Measurements from ENCODE around the gene MIS18BP1. TPM values are rescaled to one million over a fixed set of nuclear protein-coding genes. Genes with fewer than 3 reads are reported as not detected.

Gene MIS18BP1
- total and polyA plus RNA-seq, 2 of the 4 experiments (the other 2 are of a cell fraction), result 10.6 to 18.6 TPM

DNA sequence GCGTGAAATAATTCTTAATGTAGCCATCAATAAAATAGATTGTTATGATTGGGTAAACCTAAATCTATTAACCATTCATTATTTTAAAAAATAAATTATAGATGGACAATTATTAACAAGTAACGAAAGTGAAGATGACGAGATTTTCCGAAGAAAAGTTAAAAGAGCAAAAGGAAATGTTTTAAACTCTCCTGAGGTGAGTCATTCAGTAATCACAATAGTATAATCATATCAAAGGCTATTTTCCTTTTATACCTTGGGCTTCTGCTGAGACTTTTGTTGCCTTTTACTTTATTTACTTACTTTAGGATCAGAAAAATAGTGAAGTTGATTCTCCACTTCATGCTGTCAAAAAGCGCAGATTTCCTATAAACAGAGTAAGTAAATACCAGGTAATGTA is 71.7 kb downstream of the MIS18BP1 start:
- dilution Hi-C loops (cut with HindIII; ENCODE audit: low sequenced_read_pairs, unreplicated experiment) (no loop called here), intact Hi-C loops (cut with micrococcal nuclease) (no loop called here), in situ Hi-C loops (cut with MboI; ENCODE audit: low sequenced_read_pairs) (no loop called here)
- no peak overlapping the region for H2BK20ac ChIP-seq (ENCODE audit: low read depth, low read length)
- H3K14ac ChIP-seq (replicated peaks; ENCODE audit: low read depth, low read length), result no peak overlapping the region
- no peak overlapping the region for H2BK5ac ChIP-seq (ENCODE audit: low read depth, low read length, poor library complexity, severe bottlenecking)
- H4K8ac ChIP-seq (ENCODE audit: low read depth in 2 of 2, low read length in 2 of 2), result no peak overlapping the region
- no peaks in the 10 kb centered on the region for H3K9me3 ChIP-seq (ENCODE audit: control insufficient read depth, insufficient read depth, low read length)
- no peak overlapping the region for H2BK120ac ChIP-seq (ENCODE audit: low read depth, low read length)
- H4K5ac ChIP-seq (ENCODE audit: low read depth, low read length), result no peak overlapping the region
- ChIA-PET CTCF (interaction anchor here (1.4 kb wide), 1 partner anchor 24 kb away, joined by 3 read pairs; no protein-coding TSS in a partner anchor), POLR2A (ENCODE audit: unreplicated experiment) (no interaction called here)
- no peaks in the 10 kb centered on the region for H4K20me1 ChIP-seq (ENCODE audit: insufficient read depth, low read length)
- H3K56ac ChIP-seq (ENCODE audit: extremely low read depth, insufficient read depth, low read length), result no peak overlapping the region
- no peak overlapping the region for H2BK15ac ChIP-seq (ENCODE audit: low read depth, low read length)
- no peak for ATAC-seq (ENCODE audit: low read depth)
- WGBS, 2 experiments (ENCODE audit: extremely low coverage in 2 of 2, insufficient read length in 1 of 2), result no CpG with 5 or more reads among the region's 5 CpGs
- BruUV-seq (replicated peaks), result no TSS peak
- no peaks in the 10 kb centered on the region for H3K27me3 ChIP-seq (ENCODE audit: control insufficient read depth, insufficient read depth, low read length)
- TF ChIP-seq CEBPB (IDR thresholded peaks at IDR 0.05; ENCODE audit: low read depth, low read length), result no peak
- no peak for TF ChIP-seq MAZ (IDR thresholded peaks at IDR 0.05; ENCODE audit: borderline replicate concordance, low read depth, low read length)
- no peak for TF ChIP-seq ELK1 (IDR thresholded peaks at IDR 0.05; ENCODE audit: borderline replicate concordance, low read depth, low read length)
- TF ChIP-seq USF2 (IDR thresholded peaks at IDR 0.05; ENCODE audit: low read depth, low read length), result no peak
- TF ChIP-seq BHLHE40 (IDR thresholded peaks at IDR 0.05; ENCODE audit: low read depth, low read length), result no peak
- TF ChIP-seq RAD21 (IDR thresholded peaks at IDR 0.05; ENCODE audit: low read length), result no peak
- TF ChIP-seq CHD1 (IDR thresholded peaks at IDR 0.05; ENCODE audit: low read depth, low read length), result no peak
- TF ChIP-seq RFX5 (IDR thresholded peaks at IDR 0.05; ENCODE audit: low read depth, low read length), result no peak
- TF ChIP-seq CTCF (conservative IDR thresholded peaks at IDR 0.05; ENCODE audit: low read depth, low read length), result no peak
- TF ChIP-seq MAFK (IDR thresholded peaks at IDR 0.05; ENCODE audit: low read depth, low read length), result no peak
- no peak for TF ChIP-seq SMC3 (IDR thresholded peaks at IDR 0.05; ENCODE audit: low read depth, low read length)
- TF ChIP-seq FOS (IDR thresholded peaks at IDR 0.05; ENCODE audit: low read depth, low read length), result no peak
- no peak for TF ChIP-seq POLR2A (IDR thresholded peaks at IDR 0.05; ENCODE audit: low read depth, low read length)
- TF ChIP-seq NFE2L2 (IDR thresholded peaks at IDR 0.05; ENCODE audit: low read depth, low read length), result no peak
- no peak overlapping the region for H3K4me2 ChIP-seq (ENCODE audit: low read depth, low read length)
- no peak overlapping the region for H4K91ac ChIP-seq (ENCODE audit: insufficient read depth, low read depth, low read length)
- H3K79me1 ChIP-seq (ENCODE audit: low read depth in 1 of 2, low read length in 2 of 2), result no peaks in the 10 kb centered on the region
- no peak overlapping the region for H2AK5ac ChIP-seq (ENCODE audit: low read depth, low read length)
- H3K4me1 ChIP-seq (ENCODE audit: control insufficient read depth, insufficient read depth, low read length), result no peaks in the 10 kb centered on the region
- H3K27ac ChIP-seq (ENCODE audit: insufficient read depth, low read length), result no peak overlapping the region
- H3K9me1 ChIP-seq (ENCODE audit: insufficient read depth, low read length), result peaks cover 3% of the 10 kb centered on the region; the same call in 1 of the 2 replicates
- no peak overlapping the region for H3K9ac ChIP-seq (ENCODE audit: low read depth, low read length)
- no peak overlapping the region for H3K4me3 ChIP-seq (ENCODE audit: insufficient read depth, low read depth, low read length)
- no peaks in the 10 kb centered on the region for H3K36me3 ChIP-seq (ENCODE audit: control insufficient read depth, insufficient read depth, low read length)
- no peak overlapping the region for H3K23ac ChIP-seq (ENCODE audit: low read depth, low read length)
- no peak overlapping the region for H3K4ac ChIP-seq (ENCODE audit: low read depth, low read length)
- DNase-seq, result peak; percentile 6
- no peak overlapping the region for H2AK9ac ChIP-seq (replicated peaks; ENCODE audit: low read depth, low read length, poor library complexity)
- no peak overlapping the region for H2AFZ ChIP-seq (replicated peaks; ENCODE audit: low read length, poor library complexity)
- no peak overlapping the region for H3K18ac ChIP-seq (ENCODE audit: low read depth, low read length)
